DND-41 (cell line): ENCODE results near the gene CCR1.

Experiments used
- CTCF ChIP-seq: IDR thresholded peaks from 2 replicates; pipeline ENCODE4 v1.5.1; 2012; ENCODE audit warnings: borderline replicate concordance, low read length, moderate library complexity, mild to moderate bottlenecking; ENCODE audit not compliant: poor library complexity, severe bottlenecking; ENCODE audit errors: extremely low read depth
- EZH2 ChIP-seq: IDR thresholded peaks from 3 replicates; pipeline ENCODE4 v1.6.1; 2012; ENCODE audit warnings: borderline replicate concordance, low read depth, mild to moderate bottlenecking, moderate library complexity, low read length, inconsistent platforms; ENCODE audit not compliant: severe bottlenecking

GRCh38 chr3:46186471-46187340, 21.4 kb downstream of the CCR1 start:
- TF ChIP-seq CTCF (no peak), EZH2 (no peak)
